ENCODE results near the gene SLFN11. TPM values are rescaled to one million over a fixed set of nuclear protein-coding genes. Genes with fewer than 3 reads are reported as not detected.
A peak's percentile ranks its signal among the peaks of the same experiment; 100 is the strongest.
"Not testable (repeated sequence)": the region's sequence is repeated elsewhere in the genome, so short reads cannot be mapped to it uniquely, and the experiment has no call there.

SLFN11 gene
- total RNA-seq, 2 experiments from 2014 or later = 40.0 to 50.1 TPM

DNA sequence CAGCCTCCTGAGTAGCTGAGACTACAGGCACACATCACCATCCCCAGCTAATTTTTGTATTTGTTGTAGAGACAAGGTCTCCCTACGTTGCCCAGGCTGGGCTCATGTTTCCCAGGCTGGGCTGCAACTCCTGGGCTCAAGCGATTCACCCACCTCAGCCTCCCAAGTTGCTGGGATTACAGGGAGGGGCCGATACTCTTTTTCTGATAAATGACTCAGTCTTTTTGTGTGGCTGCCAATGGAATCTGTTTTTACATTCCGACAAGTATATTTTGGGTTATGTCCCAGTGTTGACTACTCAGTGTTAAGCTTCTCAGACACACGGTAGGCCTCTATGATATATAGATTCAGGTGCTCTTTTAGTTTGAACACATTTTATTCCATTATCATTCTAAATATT is 58.1 kb downstream of the SLFN11 start:
- POLR2A ChIA-PET = interaction anchor here (1.3 to 2.7 kb wide), 2 partner anchors 72 to 223 kb away, joined by 3 to 31 read pairs; partner anchors contain the start of genes SLFN12L and SLFN5
- Mint-ChIP-seq H3K4me3 (no peak overlapping the region), H3K4me1 (ENCODE audit: low read depth) (peaks cover 27% of the 10 kb centered on the region)

DNA sequence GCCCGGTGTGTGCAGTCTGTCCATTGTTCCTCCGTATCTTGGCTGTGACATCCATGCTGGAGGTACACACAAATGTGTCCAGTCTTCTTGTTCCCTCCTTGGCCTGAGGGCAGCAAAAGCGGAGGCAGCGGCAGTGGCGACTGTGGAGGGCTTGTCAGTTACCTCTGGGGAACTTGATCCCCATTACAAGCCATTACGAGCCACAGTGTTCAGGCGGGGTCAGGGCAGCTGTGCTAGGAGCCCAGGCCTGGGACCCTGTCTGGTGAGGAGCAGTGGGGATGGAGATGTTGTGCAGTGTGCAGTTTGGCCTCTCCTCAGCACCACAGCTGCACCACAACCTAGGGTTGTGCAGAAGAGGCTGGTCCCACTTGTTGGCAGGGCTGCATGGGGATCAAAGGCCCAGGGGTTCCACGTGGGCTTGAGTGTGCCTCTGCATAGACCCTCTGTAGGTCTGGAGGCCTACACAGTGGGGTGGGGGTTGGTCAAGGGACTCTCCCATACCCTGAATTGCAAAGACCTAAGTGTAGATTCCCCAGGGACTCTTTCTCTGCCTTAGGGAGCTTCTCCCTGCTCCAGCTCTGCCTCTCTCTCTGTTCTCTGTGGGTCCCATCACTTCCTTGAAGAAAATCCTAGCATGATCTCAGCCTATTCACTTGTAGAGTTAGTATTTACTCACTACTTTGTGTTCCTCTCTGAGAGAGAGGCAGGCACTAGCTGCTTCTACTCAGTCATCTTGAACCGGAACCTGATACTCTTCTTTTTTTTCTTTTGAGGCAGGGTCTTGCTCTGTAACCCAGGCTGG is 58.8 kb downstream of the SLFN11 start:
- Mint-ChIP-seq H3K4me3 (peak overlapping the region; percentile 89), H3K27me3 (ENCODE audit: low read depth) (no peaks in the 10 kb centered on the region), H3K9me3 (ENCODE audit: insufficient read depth) (peaks cover 4% of the 10 kb centered on the region), H3K4me1 (ENCODE audit: low read depth) (peaks cover 27% of the 10 kb centered on the region), H3K36me3 (ENCODE audit: low read depth) (peaks cover 2% of the 10 kb centered on the region), H3K27ac (peak overlapping the region; percentile 90)
- DNase-seq (no peak), ATAC-seq (no peak)
- POLR2A ChIA-PET = interaction anchor here (1.2 to 2.7 kb wide), 3 partner anchors 59 to 223 kb away, joined by 3 to 31 read pairs (median 8); partner anchors contain the start of genes SLFN11, SLFN12L and SLFN5
- CTCF ChIA-PET = interaction anchor here (1.6 to 5.1 kb wide), 7 partner anchors 16 to 224 kb away, joined by 5 to 96 read pairs (median 19); partner anchors contain the start of genes SLFN11 and SLFN12L

More for the DNA sequence above, 58.1 kb downstream of the SLFN11 start:
- Mint-ChIP-seq H3K27me3 (ENCODE audit: low read depth) (no peaks in the 10 kb centered on the region), H3K36me3 (ENCODE audit: low read depth) (peaks cover 7% of the 10 kb centered on the region), H3K27ac (no peak overlapping the region), H3K9me3 (ENCODE audit: insufficient read depth) (peaks cover 4% of the 10 kb centered on the region)
- CTCF ChIA-PET = no interaction called here
- DNase-seq = no peak
- no peak for ATAC-seq

DNA sequence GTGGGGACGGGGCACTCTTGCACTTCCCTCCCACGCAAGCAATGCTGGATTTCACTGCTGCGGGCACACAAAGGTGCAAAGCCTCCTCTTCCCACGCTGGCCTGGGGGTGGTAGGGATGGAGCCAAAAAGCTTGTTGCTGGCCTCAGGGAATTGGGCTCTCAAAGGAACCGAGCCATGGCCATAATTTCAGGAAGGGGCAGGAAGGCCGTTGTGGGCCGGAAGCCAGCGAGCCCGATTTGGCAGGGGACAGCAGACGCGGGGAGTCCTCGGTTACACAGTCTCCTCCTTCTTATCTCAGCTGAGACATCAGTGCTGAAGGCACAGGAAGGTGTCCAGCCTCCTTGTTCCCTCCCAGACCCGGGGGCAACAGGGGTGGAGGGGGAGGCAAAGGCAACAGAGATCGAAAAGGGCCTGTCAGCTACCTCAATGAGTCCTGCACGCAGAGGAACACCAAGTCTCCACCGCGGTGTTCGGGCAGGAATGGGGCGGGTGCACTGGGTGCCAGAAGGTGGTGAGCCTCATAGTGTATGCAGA is 59.5 kb downstream of the SLFN11 start:
- Mint-ChIP-seq H3K36me3 (ENCODE audit: low read depth) (peaks cover 4% of the 10 kb centered on the region), H3K27ac (peak overlapping the region; percentile 90), H3K27me3 (ENCODE audit: low read depth) (no peaks in the 10 kb centered on the region), H3K4me1 (ENCODE audit: low read depth) (peaks cover 27% of the 10 kb centered on the region), H3K9me3 (ENCODE audit: insufficient read depth) (peaks cover 4% of the 10 kb centered on the region), H3K4me3 (peak overlapping the region; percentile 89)
- ATAC-seq = no peak
- DNase-seq = peak; percentile 24
- ChIA-PET CTCF (interaction anchor here (0.7 to 5.1 kb wide), 29 partner anchors 16 to 268 kb away, joined by 3 to 96 read pairs (median 6); partner anchors contain the start of genes PEX12, SLFN11 and SLFN12L), POLR2A (interaction anchor here (1.1 to 2.7 kb wide), 10 partner anchors 34 to 273 kb away, joined by 3 to 31 read pairs (median 6); partner anchors contain the start of genes AP2B1, PEX12, SLFN11 and SLFN12L)

DNA sequence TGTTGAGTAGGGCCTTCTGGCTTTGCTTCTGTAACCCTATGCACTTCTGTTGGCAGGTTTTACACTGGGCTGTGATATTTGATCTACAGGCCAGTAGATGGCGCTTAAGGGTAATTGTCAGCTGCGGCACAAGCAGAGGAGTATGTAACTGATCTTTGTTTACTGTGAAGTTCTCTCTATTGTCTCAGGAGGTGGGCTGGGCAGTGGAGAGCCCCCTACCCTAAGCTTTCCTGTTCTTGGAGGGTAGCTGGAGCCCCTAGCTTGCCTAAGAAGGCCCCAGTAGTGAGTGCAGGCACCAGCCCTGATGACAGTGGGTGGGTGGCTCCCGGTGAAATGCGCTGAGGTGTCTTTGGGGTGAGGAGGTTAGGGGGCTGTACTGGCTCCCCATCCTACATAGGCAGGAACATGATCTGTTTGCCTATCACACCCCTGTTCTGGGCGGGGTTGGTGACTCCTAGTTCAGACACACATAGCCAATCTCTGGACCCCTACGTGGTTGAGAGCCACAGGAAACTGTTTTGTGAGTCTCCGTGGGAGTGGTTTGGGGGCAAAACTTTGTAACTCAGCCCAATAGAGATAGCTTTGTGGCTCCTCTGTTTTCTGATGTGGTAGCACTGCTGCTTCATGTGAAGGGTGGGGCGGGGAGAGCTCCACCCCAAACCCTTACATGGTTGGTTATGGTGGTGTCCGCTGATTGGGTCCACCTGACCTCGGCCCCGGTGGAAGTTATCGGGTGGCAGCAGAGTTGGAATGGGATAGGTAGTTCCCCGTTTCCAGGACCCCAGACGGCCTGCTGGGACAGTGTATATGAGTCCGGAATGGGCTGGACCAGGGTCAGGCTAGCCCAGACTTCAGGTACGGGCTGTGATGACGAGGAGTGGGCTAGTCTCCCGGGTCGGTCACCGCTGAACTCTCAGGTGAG is 60.4 kb downstream of the SLFN11 start:
- DNase-seq = peak; percentile 94
- no peaks in the 10 kb centered on the region for H3K27me3 Mint-ChIP-seq (ENCODE audit: low read depth)
- peaks cover 10% of the 10 kb centered on the region for H3K9me3 Mint-ChIP-seq (ENCODE audit: insufficient read depth)
- H3K27ac Mint-ChIP-seq = peak overlapping the region; percentile 90
- peaks cover 27% of the 10 kb centered on the region for H3K4me1 Mint-ChIP-seq (ENCODE audit: low read depth)
- ChIA-PET POLR2A (interaction anchor here (0.5 to 2.7 kb wide), 17 partner anchors 33 to 274 kb away, joined by 3 to 31 read pairs (median 3); partner anchors contain the start of genes AP2B1, PEX12, SLFN11 and SLFN12L), CTCF (interaction anchor here (0.6 to 5.1 kb wide), 74 partner anchors 9 to 948 kb away, joined by 3 to 96 read pairs (median 4); partner anchors contain the start of genes AP2B1, PEX12, SLFN11 and SLFN12L)
- H3K4me3 Mint-ChIP-seq = peak overlapping the region; percentile 89
- H3K36me3 Mint-ChIP-seq (ENCODE audit: low read depth) = peaks cover 10% of the 10 kb centered on the region
- ATAC-seq = peak; percentile 93

DNA sequence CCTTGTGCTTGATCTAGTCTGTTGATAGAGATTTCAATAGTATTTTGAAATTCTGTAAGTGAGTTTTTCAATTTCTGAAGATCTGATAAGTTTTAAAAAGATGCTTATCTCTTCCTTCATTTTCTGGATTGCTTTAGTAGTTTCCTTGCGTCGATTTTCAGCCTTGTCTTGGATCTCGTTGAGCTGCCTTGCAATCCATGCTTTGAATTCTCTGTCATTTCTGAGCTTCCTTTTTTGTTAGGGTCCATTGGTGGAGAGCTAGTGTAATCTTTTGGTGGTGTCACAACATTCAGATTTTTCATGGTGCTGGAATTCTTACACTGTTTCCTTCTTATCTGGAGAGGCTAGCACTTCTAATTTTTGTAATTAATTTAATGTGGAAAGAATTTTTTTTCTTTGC is 61.1 kb downstream of the SLFN11 start:
- ATAC-seq = no peak
- no peak for DNase-seq
- H3K4me3 Mint-ChIP-seq = peak overlapping the region; percentile 8
- POLR2A ChIA-PET = interaction anchor here (0.8 to 2.7 kb wide), 10 partner anchors 33 to 274 kb away, joined by 3 to 31 read pairs (median 7); partner anchors contain the start of genes AP2B1, PEX12, SLFN11 and SLFN12L
- H3K9me3 Mint-ChIP-seq (ENCODE audit: insufficient read depth) = peaks cover 9% of the 10 kb centered on the region
- CTCF ChIA-PET = interaction anchor here (0.7 to 5.1 kb wide), 44 partner anchors 8 to 496 kb away, joined by 3 to 96 read pairs (median 6); partner anchors contain the start of genes PEX12, SLFN11, SLFN12L and SLFN13
- peak overlapping the region; percentile 3 for H3K27ac Mint-ChIP-seq
- H3K36me3 Mint-ChIP-seq (ENCODE audit: low read depth) = peaks cover 10% of the 10 kb centered on the region
- H3K4me1 Mint-ChIP-seq (ENCODE audit: low read depth) = peaks cover 27% of the 10 kb centered on the region
- H3K27me3 Mint-ChIP-seq (ENCODE audit: low read depth) = no peaks in the 10 kb centered on the region

DNA sequence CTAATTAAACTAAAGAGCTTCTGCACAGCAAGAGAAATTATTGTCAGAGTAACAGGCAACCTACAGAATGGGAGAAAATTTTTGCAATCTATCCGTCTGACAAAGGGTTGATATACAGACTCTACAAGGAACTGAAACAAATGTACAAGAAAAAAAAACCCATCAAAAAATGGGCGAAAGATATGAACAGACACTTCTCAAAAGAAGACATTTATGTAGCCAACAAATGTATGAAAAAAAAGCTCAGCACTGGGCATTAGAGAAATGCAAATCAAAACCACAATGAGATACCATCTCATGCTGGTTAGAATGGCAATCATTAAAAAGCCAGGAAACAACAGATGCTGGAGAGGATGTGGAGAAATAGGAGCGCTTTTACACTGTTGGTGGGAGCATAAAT is 64.1 kb downstream of the SLFN11 start:
- H3K27ac Mint-ChIP-seq; POLR2A ChIA-PET; ATAC-seq; DNase-seq; H3K27me3 Mint-ChIP-seq (ENCODE audit: low read depth); H3K4me3 Mint-ChIP-seq: not testable (repeated sequence)
- CTCF ChIA-PET = interaction anchor here (0.6 to 5.1 kb wide), 3 partner anchors 11 to 246 kb away, joined by 3 to 96 read pairs (median 6); partner anchors contain the start of gene SLFN12L
- H3K4me1 Mint-ChIP-seq (ENCODE audit: low read depth) = peaks cover 25% of the 10 kb centered on the region
- H3K36me3 Mint-ChIP-seq (ENCODE audit: low read depth) = peaks cover 12% of the 10 kb centered on the region
- H3K9me3 Mint-ChIP-seq (ENCODE audit: insufficient read depth) = peaks cover 14% of the 10 kb centered on the region

Other genes with a start within 250 kb of the SLFN11 start
- gene NLE1, start 231.3 kb downstream of the SLFN11 start, total RNA-seq = 10 to 100 TPM; 22.1 to 23.3 TPM
- not detected for gene UNC45B, start 225.8 kb downstream of the SLFN11 start, total RNA-seq
- gene SLC35G3, start 179.2 kb downstream of the SLFN11 start, total RNA-seq = not detected
- gene SLFN5, start 130.5 kb downstream of the SLFN11 start, total RNA-seq = 100 to 1,000 TPM; 209 to 212 TPM
- 10 to 100 TPM; 11.2 to 12.4 TPM for gene SLFN12, start 58.9 kb upstream of the SLFN11 start, total RNA-seq
- gene SLFN13, start 75.1 kb upstream of the SLFN11 start, total RNA-seq = 10 to 100 TPM; 56.2 to 56.3 TPM
- 100 to 1,000 TPM; 115 to 123 TPM for gene SLFN12L, start 164.1 kb upstream of the SLFN11 start, total RNA-seq
- gene SLFN14, start 187.2 kb upstream of the SLFN11 start, total RNA-seq = not detected
- gene PEX12, start 204.9 kb upstream of the SLFN11 start, total RNA-seq = 1 to 10 TPM; 4.0 to 4.1 TPM
- gene AP2B1, start 213.7 kb upstream of the SLFN11 start, total RNA-seq = 100 to 1,000 TPM; 161 to 172 TPM

Measured in activated CD8-positive, alpha-beta T cell treated with anti-CD3 and anti-CD28 coated beads, Interleukin-2, amount 10 ng/mL, durations not matched to agents 7 days and 5 days (primary cell).